Epidermal melanocyte (primary cell): ENCODE data around the gene ALG1.

ENCODE experiments used
- DNase-seq: peaks from one replicate; pipeline ENCODE4 v3.0.0; 2011; ENCODE audit warnings: low spot score; ENCODE audit not compliant: insufficient read length

The ALG1 gene, protein sequence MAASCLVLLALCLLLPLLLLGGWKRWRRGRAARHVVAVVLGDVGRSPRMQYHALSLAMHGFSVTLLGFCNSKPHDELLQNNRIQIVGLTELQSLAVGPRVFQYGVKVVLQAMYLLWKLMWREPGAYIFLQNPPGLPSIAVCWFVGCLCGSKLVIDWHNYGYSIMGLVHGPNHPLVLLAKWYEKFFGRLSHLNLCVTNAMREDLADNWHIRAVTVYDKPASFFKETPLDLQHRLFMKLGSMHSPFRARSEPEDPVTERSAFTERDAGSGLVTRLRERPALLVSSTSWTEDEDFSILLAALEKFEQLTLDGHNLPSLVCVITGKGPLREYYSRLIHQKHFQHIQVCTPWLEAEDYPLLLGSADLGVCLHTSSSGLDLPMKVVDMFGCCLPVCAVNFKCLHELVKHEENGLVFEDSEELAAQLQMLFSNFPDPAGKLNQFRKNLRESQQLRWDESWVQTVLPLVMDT

GRCh38 chr16:5071681-5072333, at the start of gene ALG1:
ALG1 (plus strand) TSS chr16:5071843; CDS start chr16:5071850, 7 bp downstream.
- peak; percentile 90 for DNase-seq

- DNase-seq = no peak
These were observed 49.1 kb upstream of the ALG1 start for GRCh38 chr16:5022521-5022920.

DNA sequence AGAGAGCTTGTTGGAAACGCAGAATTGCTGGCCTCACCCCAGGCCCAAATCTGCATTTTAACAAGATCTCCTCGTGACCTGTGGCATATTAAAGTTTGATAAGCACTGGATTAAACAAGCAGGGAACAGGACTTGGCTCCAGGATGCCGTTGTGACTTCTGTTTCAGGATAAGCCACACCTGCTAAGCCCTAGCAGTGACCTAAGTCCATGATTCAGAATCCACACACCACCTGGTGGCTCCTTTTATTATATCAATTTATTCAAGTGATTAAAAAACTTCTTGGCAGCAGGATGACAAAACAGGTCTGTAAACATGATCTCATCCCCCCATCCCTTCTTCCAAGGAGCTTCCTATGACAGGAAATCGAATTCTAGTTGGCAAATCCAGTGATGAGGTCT, 47.0 kb upstream of the ALG1 start:
- DNase-seq = peak; percentile 4

GRCh38 chr16:5025171-5025632, 46.4 kb upstream of the ALG1 start:
- DNase-seq = peak; percentile 13

- DNase-seq = peak; percentile 1
These were observed 45.0 kb upstream of the ALG1 start for GRCh38 chr16:5026664-5027063.

- peak; percentile 2 for DNase-seq
These were observed 44.6 kb upstream of the ALG1 start for GRCh38 chr16:5027086-5027485.

- DNase-seq = peak; percentile 5
These were observed 43.9 kb upstream of the ALG1 start for GRCh38 chr16:5027575-5028235.

GRCh38 chr16:5028950-5029475, 42.6 kb upstream of the ALG1 start:
- DNase-seq = no peak

- DNase-seq = no peak
These were observed 41.3 kb upstream of the ALG1 start for GRCh38 chr16:5030251-5030870.

- no peak for DNase-seq
These were observed 40.0 kb upstream of the ALG1 start for GRCh38 chr16:5031601-5032000.

GRCh38 chr16:5032748-5033167, 38.9 kb upstream of the ALG1 start:
- DNase-seq = no peak

DNA sequence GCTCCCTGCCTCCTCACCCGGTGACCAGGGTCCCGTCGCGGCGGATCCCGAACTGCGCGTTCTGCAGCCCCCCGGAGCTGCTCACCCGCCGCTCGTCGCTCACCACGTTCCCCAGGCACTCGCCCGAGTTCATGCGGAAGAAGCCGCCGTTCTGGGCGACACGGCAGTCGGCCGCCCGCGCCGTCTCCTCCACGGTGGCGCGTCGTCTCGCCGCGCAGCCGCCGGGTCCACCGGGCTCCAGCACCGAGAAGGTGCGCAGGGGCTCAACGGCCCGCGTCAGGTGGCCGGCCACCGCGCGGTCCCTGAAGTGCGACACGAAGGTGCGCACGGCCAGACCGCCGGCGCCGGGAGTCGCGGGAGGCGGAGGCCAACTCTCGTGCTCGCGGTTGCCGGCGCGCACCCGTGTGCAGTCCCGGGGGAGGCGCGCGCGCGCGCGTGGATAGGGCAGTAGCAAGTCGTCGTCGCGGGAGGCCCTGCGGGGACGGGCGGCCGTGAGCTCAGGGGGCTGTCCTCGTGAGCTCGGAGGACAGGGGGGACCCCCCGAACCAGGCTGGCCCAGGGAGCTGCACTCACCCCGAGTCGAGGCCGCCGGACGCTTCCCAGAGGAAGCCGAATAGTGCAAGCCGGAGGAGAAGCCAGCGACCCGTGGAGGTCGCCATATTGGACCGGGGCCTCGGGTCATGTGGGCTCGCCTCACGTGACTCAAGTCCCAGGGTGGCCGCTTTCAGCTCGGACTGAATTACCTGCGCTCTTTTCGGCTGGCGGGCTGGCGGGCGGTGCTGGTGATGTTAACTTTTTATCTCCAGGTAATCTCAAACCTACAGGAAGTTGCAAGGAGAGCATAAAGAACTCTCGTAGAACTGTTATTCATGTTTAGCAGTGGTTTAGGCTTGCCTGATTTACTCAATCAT, 38.1 kb upstream of the ALG1 start, which contains the start of gene NAGPA:
Gene NAGPA (minus strand): TSS at position 680 of the 911 bp plus-strand sequence. CDS start 21 bp downstream, at position 659.
- DNase-seq = peak; percentile 92

- DNase-seq = no peak
These were observed 37.5 kb upstream of the ALG1 start for GRCh38 chr16:5034167-5034523.

GRCh38 chr16:5035909-5036227, 35.8 kb upstream of the ALG1 start:
- no peak for DNase-seq

DNA sequence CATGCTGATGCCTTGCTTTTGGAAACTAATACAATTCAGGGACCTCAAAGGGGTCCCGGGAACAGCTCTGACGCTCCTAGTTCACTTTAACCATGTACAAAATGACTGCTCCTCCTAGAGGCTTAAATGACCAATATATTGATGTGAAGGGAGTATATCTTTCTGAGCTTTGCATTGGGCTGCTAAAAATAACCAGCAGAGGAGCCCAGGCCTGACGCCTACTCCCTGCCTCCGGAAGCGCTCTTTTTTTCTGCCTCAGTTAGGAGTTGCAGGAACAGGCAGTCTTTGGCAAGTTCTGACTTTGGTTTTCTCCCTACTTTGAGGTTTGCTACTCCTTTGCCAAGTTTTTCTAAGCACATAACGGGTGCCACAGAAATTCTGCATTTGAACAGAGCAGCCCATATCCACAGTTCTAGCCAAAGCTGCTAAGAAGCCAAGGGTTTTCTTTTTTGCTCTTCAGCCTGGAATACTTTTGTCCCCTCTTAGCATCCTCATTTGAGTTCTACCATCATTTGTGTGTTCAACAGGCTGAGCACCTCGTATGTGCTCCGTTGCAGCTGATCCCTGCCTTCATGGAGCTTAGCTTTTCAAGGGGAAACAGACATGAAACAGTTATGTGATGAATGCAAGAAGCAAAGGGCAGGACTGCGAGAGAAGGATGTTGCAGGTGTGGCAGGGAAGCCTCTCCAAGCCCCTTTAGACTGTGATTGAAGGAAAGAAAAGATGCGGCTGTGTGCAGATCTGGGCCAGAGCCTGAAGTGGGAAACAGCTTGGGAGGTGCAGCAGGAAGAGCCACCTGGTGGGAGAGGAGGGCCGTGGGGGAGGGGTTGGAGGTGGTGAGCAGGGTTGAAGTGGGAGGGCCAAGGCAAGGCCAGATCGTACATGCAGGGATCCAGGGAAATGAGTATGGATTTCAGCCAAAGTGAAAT, 35.2 kb upstream of the ALG1 start:
- DNase-seq = no peak

GRCh38 chr16:5040451-5040850, 31.2 kb upstream of the ALG1 start:
- no peak for DNase-seq

GRCh38 chr16:5041600-5042133, 30.0 kb upstream of the ALG1 start:
- DNase-seq = no peak

- DNase-seq = no peak
These were observed 29.0 kb upstream of the ALG1 start for GRCh38 chr16:5042574-5043171.
